Astrocyte of the hippocampus (primary cell): ENCODE results near the gene CNNM3.
A peak's percentile ranks its signal among the peaks of the same experiment; 100 is the strongest.
"Not testable (repeated sequence)": the region's sequence is repeated elsewhere in the genome, so short reads cannot be mapped to it uniquely, and the experiment has no call there.

Experiments used
- DNase-seq: peaks from one replicate; pipeline ENCODE4 v3.0.0; 2011; ENCODE audit warnings: low read depth, low spot score

CNNM3 gene

DNA sequence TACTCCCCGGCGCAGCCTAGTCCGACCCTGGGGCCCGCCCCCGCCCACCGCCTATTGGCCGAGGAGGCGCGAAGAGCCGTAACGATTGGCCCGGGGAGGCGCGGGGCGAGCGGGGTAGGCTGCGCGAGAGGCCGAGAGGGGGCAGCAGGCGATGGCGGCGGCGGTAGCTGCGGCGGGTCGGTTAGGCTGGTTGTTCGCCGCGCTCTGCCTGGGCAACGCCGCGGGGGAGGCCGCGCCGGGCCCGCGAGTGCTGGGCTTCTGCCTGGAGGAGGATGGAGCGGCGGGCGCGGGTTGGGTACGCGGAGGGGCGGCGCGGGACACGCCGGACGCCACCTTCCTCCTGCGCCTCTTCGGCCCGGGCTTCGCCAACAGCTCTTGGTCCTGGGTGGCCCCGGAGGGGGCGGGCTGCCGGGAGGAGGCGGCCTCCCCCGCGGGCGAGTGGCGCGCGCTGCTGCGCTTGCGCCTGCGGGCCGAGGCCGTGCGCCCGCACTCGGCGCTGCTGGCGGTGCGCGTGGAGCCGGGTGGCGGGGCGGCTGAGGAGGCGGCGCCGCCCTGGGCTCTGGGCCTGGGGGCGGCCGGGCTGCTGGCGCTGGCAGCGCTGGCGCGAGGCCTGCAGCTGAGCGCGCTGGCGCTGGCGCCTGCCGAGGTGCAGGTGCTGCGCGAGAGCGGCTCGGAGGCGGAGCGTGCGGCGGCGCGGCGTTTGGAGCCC, at the start of gene CNNM3:
Gene CNNM3, plus strand, starts transcription at position 142 of the 709 bp plus-strand sequence. Its CDS starts 10 bp downstream, at position 152.
- DNase-seq = peak; percentile 98

DNA sequence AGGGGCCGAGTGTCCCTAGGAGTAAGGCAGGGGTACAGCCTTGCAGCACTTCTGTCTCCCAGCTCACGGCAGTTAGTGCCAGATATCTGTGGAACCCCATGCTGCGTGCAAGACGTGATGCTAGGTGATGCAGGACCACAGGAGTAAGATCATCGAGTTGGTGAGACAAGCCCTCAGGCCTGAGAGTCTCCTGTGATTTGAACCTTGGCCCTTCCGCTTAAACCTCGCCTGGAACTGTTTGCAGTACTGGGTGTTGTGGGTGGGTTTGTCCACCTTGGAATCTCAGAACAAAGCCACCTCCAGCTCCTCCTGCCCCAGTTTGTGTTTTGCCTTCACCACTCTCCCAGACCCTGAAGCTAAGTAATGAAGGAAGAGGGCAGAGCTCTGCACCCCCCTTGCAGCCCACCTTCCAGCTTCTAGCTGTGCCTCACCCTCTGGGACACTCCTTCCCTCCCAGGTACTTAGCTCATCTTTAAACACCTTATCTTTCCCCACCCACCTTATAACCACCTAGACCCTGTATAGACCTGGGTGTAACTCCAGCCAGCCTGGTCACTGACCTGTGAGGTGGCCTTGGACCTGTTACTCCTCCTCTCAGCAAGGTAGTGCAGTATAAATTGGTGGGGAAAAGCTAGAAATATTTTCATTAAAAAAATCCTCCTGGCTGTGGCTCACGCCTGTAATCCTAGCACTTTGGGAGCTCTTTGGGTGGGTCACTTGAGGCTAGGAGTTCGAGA, 48.8 kb upstream of the CNNM3 start:
- DNase-seq = no peak

DNA sequence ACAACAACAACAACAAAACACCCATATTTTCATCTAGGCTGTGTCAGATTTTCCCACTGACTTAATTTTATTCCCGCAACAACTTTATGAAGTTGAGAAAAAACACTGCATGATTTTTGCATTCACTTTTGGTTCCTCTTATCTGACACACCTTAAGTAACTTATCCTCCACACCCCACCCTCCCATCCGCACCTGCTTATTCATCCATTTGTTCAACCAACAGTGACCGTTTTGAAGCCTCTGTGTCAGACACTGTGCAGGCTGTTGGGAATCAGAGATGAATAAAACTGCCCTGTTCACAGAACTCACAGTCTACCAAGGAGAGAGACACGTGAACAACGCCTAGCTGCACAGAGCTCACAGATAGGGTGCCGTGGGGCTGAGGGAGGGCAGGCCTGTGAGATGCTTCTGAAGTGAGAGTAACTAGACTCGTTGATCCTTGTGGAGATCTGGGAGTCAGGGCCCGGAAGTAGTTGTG, 47.9 kb upstream of the CNNM3 start:
- no peak for DNase-seq

DNA sequence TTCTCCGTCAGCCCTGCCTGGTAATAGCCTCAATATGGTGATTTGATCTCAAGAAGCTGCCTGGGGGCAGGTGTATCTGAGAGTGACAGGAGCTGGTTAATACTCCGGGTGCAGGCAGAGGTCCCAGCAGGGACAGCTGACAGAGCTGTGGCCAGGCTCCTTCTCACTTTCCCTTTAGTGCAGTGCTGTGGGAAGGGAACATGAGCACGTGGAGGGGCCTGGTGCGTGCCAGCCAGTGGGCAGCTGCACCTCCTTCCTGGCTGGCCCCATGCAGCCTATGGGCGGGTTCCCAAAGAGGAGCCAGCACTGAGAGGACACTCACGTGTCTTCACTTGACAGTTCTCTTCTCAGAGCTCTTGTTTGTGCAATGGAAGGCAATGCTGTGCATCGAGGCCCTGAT, 46.3 kb upstream of the CNNM3 start:
- DNase-seq = no peak

GRCh38 chr2:96770442-96771202, 45.4 kb upstream of the CNNM3 start:
- no peak for DNase-seq

- no peak for DNase-seq
These were observed 44.1 kb upstream of the CNNM3 start for GRCh38 chr2:96771796-96772618.

GRCh38 chr2:96772903-96773671, 43.0 kb upstream of the CNNM3 start:
- DNase-seq = no peak

DNA sequence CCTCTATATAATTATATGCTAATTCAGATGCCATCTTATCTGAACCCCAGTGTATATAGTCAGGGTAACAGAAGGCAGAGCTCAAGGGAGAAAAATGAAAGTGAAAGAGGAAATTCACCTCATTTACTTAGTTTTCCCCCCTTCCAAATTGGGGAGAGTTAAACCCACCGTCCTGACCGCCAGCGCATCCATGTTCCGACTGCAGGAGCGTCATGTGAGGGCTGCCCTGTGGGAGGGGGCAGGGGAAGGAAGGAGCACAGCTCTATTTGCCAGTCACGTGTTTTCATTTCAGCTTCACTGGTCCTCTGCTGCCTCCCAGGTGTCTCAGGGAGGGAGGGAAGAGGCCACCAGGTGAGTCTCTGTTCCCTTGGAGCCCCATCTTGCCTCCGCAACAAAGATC, 42.1 kb upstream of the CNNM3 start:
- DNase-seq = no peak

- DNase-seq = no peak
These were observed 40.9 kb upstream of the CNNM3 start for GRCh38 chr2:96775160-96775559.

GRCh38 chr2:96783388-96783787, 32.7 kb upstream of the CNNM3 start:
- no peak for DNase-seq

GRCh38 chr2:96787411-96787810, 28.7 kb upstream of the CNNM3 start:
- DNase-seq = no peak

- DNase-seq = peak; percentile 78
These were observed 27.4 kb upstream of the CNNM3 start for GRCh38 chr2:96788442-96789244.

- no peak for DNase-seq
These were observed 26.8 kb upstream of the CNNM3 start for GRCh38 chr2:96789245-96789617.

DNA sequence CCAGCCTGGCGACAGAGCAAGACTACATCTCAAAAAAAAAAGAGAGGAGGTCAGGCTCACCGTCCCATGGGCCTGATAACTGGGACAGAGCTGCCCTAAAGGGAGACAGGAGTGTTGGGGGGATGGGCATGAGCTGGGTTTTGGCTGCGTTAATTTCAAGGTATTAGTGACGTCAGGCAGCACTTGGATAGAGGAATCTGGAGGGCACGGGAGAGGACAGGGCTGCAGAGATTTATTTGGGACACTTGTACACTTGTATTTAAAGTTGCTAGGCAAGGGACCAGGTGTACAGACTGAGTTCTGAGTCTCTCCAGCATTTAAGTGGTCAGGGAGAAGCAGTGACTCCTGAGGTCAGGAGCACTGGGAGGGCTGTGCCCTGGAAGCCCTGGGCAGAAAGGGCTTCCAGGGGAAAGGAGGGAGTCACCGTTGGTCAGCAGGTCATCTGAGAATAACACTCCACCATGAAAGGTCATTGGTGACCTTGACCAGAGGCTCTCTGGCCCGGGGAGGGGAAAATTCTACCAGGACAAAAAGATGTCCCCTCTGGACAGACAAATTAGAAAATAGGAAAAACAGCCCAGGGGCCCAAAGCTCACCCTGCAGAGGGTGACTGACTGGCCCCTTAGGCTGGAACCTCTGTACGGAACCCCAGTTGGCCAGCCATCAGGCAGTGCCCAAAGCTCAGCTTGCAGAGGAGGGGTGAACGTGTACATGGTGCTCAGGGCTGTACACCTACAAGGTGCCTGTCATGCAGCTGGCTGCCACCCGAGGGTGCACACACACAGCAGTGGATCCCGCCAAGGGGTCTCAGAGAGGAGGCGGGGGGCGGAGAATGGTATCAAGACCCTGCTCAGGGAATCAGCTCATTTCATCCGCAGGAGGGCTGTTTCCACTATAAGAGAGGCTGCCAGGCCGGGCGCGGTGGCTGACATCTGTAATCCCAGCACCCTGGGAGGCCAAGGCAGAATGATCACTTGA, 23.0 kb upstream of the CNNM3 start:
- no peak for DNase-seq

DNA sequence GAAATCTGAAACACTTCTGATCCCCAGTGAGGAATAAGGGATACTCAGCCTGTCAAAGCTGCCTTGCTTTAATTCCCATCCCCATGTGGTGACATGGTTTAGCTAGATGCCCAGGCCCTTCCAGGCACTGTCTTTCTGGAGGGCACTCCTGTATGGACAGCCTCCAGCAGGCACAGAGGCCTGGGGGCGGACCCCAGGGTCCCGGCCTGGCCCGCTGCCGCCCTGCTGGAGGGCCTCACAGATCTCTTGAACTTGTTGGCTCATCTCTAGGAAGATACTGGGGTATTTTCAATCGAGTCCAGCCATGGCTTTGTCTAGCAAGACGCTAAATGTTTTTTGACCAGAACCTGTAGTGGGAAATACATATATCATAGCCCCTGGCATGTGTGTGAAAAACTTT, 21.0 kb upstream of the CNNM3 start:
- DNase-seq = no peak

DNA sequence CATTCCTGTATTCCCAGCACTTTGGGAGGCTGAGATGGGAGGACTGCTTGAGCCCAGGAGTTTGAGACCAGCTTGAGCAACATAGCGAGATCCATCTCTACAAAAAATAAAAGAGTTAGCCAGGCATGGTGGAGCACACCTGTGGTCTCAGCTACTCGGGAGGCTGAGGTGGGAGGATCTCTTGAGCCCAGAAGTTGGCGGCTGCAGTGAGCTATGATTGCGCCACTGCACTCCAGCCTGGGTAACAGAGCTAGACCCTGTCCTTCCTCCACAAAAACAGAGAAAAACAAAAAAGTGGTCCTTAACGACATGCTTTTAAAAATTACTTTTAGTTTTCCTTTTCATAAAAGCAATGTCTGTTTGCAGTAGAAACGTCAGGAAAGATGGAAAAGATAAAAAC, 19.6 kb upstream of the CNNM3 start:
- not testable (repeated sequence) for DNase-seq

DNA sequence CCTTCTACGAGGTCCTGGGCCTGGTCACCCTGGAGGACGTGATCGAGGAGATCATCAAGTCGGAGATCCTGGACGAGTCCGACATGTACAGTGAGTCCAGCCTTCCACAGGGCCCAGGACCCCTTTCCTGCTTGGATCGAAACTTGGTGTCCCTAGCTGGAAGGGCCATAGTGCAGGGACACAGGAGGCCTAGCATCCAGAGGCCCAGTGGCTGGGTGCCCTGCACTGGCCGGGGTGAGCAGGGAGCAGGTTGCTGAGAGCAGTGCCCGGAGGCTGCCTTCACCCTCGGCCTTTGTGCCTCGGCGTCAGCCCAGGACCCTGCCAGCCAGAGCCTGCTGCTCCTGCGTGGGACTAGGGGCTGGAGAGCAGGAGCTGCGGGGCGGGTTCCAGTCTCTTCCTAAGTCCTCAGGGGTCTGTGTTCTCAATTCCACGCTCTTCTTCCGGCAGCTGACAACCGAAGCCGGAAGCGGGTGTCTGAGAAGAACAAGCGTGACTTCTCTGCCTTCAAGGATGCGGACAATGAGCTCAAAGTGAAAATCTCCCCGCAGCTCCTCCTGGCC, 18.9 kb upstream of the CNNM3 start:
- DNase-seq = no peak
